Astrocyte of the spinal cord (primary cell): Measurements from ENCODE around the gene FOXQ1.

ENCODE experiments used
- DNase-seq: peaks from one replicate; pipeline ENCODE4 v3.0.0; 2011; ENCODE audit warnings: low read depth, low spot score
- H3K4me3 ChIP-seq: 2 replicates; pipeline ENCODE4 v1.5.1; 2011; ENCODE audit warnings: low read depth, mild to moderate bottlenecking, low read length, moderate library complexity
- in situ Hi-C: cut with HindIII; loops from 2 replicates; pipeline ENCODE4 v1.10.0; 2017; ENCODE audit warnings: low sequenced_read_pairs
- TF ChIP-seq, protein P1 (sequence below): IDR thresholded peaks from 2 replicates; pipeline ENCODE4 v1.5.1; 2012; ENCODE audit warnings: low read depth, mild to moderate bottlenecking, low read length, inconsistent platforms

FOXQ1 gene

DNA sequence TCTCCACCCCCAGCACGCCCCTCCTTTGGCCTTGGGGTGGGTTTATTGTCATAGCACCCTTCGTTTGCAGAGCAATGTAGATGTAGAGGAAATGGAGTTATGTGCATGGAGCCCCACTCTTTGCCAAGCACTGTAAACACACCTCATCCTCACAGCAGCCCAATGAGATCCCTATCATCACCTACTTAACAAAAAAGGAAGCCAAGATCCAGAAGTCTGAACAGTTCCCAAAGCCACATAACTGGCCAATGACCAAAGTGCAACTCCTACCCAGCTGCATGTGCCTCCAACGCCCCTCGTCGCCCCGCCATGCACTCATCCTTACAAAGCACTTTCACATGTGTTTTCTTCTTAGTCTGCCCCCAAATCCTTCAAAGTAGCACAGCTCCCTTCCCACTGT, 21.8 kb upstream of the FOXQ1 start:
- no peak for DNase-seq
- in situ Hi-C loops, result no loop called here
- TF ChIP-seq, protein P1, sequence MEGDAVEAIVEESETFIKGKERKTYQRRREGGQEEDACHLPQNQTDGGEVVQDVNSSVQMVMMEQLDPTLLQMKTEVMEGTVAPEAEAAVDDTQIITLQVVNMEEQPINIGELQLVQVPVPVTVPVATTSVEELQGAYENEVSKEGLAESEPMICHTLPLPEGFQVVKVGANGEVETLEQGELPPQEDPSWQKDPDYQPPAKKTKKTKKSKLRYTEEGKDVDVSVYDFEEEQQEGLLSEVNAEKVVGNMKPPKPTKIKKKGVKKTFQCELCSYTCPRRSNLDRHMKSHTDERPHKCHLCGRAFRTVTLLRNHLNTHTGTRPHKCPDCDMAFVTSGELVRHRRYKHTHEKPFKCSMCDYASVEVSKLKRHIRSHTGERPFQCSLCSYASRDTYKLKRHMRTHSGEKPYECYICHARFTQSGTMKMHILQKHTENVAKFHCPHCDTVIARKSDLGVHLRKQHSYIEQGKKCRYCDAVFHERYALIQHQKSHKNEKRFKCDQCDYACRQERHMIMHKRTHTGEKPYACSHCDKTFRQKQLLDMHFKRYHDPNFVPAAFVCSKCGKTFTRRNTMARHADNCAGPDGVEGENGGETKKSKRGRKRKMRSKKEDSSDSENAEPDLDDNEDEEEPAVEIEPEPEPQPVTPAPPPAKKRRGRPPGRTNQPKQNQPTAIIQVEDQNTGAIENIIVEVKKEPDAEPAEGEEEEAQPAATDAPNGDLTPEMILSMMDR, result no peak
- H3K4me3 ChIP-seq, result no peak overlapping the region

DNA sequence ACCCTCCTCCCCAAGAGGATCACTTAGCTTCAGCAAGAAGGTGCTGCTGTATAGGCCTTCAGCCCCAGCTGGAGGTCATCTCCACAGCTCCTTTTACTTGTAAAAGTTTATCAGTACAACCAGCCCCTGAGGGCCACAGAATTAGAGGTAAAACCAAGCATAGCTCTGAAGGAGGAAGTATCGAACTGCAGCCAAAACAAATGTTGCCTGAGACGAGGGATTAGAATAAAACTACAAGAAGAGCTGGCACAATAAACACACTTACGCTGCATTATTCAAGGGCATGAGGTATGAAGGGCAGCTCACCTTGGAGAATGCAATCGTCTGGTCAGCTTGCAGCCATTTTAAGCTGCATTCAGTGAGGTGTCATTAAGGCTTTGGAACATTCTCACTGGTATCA, 21.1 kb upstream of the FOXQ1 start:
- DNase-seq, result no peak
- TF ChIP-seq, protein P1, result no peak
- H3K4me3 ChIP-seq, result no peak overlapping the region
- in situ Hi-C loops, result no loop called here

DNA sequence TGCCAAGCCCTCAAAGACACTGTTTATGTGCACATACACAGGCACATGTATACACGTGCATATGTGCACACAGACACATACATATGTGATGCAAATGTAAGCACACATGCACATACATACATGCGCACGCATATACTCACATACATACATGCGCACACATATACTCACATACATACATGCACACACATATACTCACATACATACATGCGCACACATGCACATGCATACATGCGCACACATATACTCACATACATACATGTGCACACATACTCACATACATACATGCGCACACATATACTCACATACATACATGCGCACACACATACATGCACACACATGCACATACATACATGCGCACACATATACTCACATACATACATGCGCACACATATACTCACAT, 20.5 kb upstream of the FOXQ1 start:
- no peak overlapping the region for H3K4me3 ChIP-seq
- DNase-seq, result no peak
- TF ChIP-seq, protein P1, result no peak
- in situ Hi-C loops, result no loop called here

DNA sequence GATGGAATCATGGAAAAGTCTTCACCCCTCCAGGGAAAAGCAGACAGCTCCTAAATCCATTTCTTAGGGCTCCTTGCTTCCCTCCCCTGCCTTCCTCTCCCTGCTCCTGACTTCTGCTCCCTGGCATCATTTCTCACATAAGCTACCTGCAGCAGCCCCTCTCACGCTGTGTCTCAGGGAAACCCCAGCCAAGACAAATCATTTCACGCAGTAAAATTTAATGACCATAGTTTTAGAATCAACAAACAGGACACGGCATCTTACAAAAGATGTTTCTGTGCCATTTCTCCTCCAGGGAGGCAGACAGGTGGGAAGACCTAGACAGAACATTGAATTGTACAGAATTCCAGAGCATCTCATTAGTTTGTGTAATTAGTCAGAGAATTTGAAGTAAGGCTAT, 16.5 kb upstream of the FOXQ1 start:
- H3K4me3 ChIP-seq, result no peak overlapping the region
- TF ChIP-seq, protein P1, result no peak
- no peak for DNase-seq
- in situ Hi-C loops, result no loop called here

- in situ Hi-C loops, result no loop called here
- TF ChIP-seq, protein P1, result no peak
- no peak for DNase-seq
Measured at GRCh38 chr6:1296079-1296478, 15.8 kb upstream of the FOXQ1 start.

GRCh38 chr6:1296542-1296941, 15.4 kb upstream of the FOXQ1 start:
- no peak overlapping the region for H3K4me3 ChIP-seq
- in situ Hi-C loops, result no loop called here
- peak; percentile 31 for DNase-seq
- TF ChIP-seq, protein P1, result no peak

More at GRCh38 chr6:1296079-1296478, 15.8 kb upstream of the FOXQ1 start:
- no peak overlapping the region for H3K4me3 ChIP-seq

DNA sequence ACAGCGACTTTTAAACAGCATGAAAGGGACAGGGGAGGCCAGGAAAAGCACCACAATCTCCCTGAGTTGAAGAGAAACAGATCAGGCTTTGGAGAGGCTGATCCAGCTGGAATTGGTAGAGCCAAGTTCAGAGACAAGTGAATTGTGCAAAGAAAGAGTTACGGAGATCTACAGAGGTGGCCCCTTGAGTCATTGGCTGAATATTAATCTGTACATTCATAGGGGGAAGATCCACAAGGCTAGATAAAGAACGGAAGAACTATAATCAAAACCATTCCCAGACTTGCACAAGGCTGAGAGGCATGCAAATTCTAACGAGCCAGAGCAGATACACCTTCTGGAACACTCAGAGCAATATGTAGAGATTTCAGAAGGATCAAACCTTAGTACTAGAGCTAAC, 14.2 kb upstream of the FOXQ1 start:
- in situ Hi-C loops, result no loop called here
- H3K4me3 ChIP-seq, result no peak overlapping the region
- TF ChIP-seq, protein P1, result no peak
- DNase-seq, result peak; percentile 14
